Peyer's patch (tissue), 4 donors: Measurements from ENCODE around the gene GPR162. TPM values are rescaled to one million over a fixed set of nuclear protein-coding genes. Genes with fewer than 3 reads are reported as not detected.

Experiments used
- DNase-seq, 3 donors: peaks; one replicate each; pipeline ENCODE4 v3.0.0-alpha.2; 2017 to 2019
- H3K27ac ChIP-seq, 4 donors: fragments of 200-600 bp; sonication (generic); one replicate each; pipeline ENCODE4 v1.5.1; 2016 to 2019
- H3K27me3 ChIP-seq, 2 donors: fragments of 200-600 bp; sonication (generic); one replicate each; pipeline ENCODE4 v1.5.1; 2019
- H3K36me3 ChIP-seq, 3 donors: fragments of 200-600 bp; sonication (generic); one replicate each; pipeline ENCODE4 v1.5.1; 2016 to 2019
- H3K4me1 ChIP-seq, 4 donors: fragments of 200-600 bp; sonication (generic); one replicate each; pipeline ENCODE4 v1.5.1; 2016 to 2019
- H3K4me3 ChIP-seq, 4 donors: fragments of 200-600 bp; sonication (generic); 1 replicate in 3 of 4; 2 replicates in 1 of 4; pipeline ENCODE4 v1.5.1; 2016 to 2019; ENCODE audit warnings: mild to moderate bottlenecking in 1 of 4
- H3K9me3 ChIP-seq, 4 donors: fragments of 200-600 bp; sonication (generic); one replicate each; pipeline ENCODE4 v1.5.1; 2016 to 2019; ENCODE audit warnings: mild to moderate bottlenecking in 1 of 4
- POLR2A ChIP-seq, 2 donors: fragments of 450-650 bp; IDR thresholded peaks; one replicate each; pipeline ENCODE4 v1.5.1; 2017; ENCODE audit warnings: antibody characterized with exemption in 2 of 2, mild to moderate bottlenecking in 2 of 2, moderate library complexity in 2 of 2
- total RNA-seq, 4 donors: library from RNA; depleted of rRNA; stranded (reverse); fragments of >200 nt; gene quantifications; one replicate each; pipeline ENCODE4 v1.1.0, GENCODE V29; 2016
- TF ChIP-seq, protein P1 (sequence below), 6 experiments: fragments of 450-650 bp in 4 of 6; fragments of 200-600 bp in 2 of 6; sonication (generic) in 1 of 6; IDR thresholded peaks; one replicate each; pipeline ENCODE4 v1.5.1; 2017 to 2019; ENCODE audit warnings: antibody characterized with exemption in 6 of 6, mild to moderate bottlenecking in 3 of 6, moderate library complexity in 1 of 6

GPR162 gene
- total RNA-seq, 4 donors from 2014 or later, result 2.5 to 11.6 (median 4.1) TPM; not detected in 1

DNA sequence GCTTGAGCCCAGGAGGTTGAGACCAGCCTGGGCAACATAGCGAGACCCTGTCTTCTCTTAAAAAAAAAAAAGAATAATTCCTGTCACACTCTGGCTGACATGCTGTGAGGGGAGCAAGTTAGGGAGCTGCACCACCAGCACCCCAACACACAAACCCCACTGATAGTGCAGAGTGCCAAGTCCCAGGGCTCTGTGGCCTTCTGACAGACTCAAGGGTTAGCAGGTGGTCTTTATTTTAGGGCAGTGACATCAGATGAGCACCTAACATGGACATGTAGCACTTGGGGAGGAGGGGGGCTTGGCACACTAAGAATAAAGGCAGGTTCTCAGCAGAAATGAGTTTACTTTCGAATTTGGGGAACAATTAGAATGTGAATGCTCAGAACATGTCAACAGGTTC, 37.2 kb downstream of the GPR162 start:
- TF ChIP-seq POLR2A (IDR thresholded peaks at IDR 0.05), result no peak
- TF ChIP-seq, protein P1, sequence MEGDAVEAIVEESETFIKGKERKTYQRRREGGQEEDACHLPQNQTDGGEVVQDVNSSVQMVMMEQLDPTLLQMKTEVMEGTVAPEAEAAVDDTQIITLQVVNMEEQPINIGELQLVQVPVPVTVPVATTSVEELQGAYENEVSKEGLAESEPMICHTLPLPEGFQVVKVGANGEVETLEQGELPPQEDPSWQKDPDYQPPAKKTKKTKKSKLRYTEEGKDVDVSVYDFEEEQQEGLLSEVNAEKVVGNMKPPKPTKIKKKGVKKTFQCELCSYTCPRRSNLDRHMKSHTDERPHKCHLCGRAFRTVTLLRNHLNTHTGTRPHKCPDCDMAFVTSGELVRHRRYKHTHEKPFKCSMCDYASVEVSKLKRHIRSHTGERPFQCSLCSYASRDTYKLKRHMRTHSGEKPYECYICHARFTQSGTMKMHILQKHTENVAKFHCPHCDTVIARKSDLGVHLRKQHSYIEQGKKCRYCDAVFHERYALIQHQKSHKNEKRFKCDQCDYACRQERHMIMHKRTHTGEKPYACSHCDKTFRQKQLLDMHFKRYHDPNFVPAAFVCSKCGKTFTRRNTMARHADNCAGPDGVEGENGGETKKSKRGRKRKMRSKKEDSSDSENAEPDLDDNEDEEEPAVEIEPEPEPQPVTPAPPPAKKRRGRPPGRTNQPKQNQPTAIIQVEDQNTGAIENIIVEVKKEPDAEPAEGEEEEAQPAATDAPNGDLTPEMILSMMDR (IDR thresholded peaks at IDR 0.05), result no peak
- Histone ChIP-seq H3K36me3 (peaks cover 0 to 83% (median 0%) of the 10 kb centered on the region in 3 donors), H3K4me3 (no peak overlapping the region), H3K27ac (no peak overlapping the region), H3K4me1 (no peaks in the 10 kb centered on the region), H3K27me3 (no peaks in the 10 kb centered on the region), H3K9me3 (no peaks in the 10 kb centered on the region)
- no peak for DNase-seq

DNA sequence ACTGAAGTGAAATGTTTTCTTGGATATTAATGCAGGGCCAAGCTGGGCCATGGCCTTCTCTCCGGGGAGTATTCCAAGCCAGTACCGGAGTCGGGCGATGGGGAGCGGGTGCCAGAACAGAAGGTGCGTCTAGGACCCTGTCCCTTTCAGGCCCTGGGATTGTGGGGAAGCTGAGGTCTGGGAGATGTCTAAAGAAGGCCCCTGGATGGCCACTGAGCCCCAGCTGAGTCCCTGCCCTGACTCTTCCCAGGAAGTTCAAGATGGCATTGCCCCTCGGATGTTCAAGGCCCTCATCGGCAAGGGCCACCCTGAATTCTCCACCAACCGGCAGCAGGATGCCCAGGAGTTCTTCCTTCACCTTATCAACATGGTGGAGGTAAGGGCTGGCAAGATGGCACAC, 38.5 kb downstream of the GPR162 start:
- peaks cover 0 to 95% (median 0%) of the 10 kb centered on the region in 3 donors for H3K36me3 ChIP-seq
- H3K27ac ChIP-seq, result no peak overlapping the region
- TF ChIP-seq, protein P1 (IDR thresholded peaks at IDR 0.05), result no peak
- no peak for TF ChIP-seq POLR2A (IDR thresholded peaks at IDR 0.05)
- DNase-seq, result no peak
- H3K9me3 ChIP-seq, result no peaks in the 10 kb centered on the region
- no peak overlapping the region for H3K4me3 ChIP-seq
- H3K27me3 ChIP-seq, result no peaks in the 10 kb centered on the region
- H3K4me1 ChIP-seq, result no peaks in the 10 kb centered on the region

DNA sequence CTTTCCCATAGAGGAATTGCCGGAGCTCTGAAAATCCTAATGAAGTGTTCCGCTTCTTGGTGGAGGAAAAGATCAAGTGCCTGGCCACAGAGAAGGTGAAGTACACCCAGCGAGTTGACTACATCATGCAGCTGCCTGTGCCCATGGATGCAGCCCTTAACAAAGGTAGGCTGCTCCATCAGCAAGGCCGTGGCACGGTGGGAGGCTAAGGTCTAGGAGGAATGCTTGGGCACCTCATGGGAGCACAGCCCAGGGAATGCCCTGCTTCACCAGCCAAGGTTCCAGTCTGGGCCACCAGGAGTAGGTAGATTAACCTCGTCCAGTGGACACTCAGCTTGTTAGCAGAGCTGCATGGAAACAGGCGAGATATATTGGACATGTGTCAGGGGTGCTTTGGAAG, 39.3 kb downstream of the GPR162 start:
- Histone ChIP-seq H3K27me3 (no peaks in the 10 kb centered on the region), H3K36me3 (peaks cover 0 to 97% (median 0%) of the 10 kb centered on the region in 3 donors), H3K27ac (no peak overlapping the region), H3K9me3 (no peaks in the 10 kb centered on the region), H3K4me1 (no peaks in the 10 kb centered on the region), H3K4me3 (no peak overlapping the region)
- TF ChIP-seq, protein P1 (IDR thresholded peaks at IDR 0.05), result no peak
- TF ChIP-seq POLR2A (IDR thresholded peaks at IDR 0.05), result no peak
- DNase-seq, result no peak

GRCh38 chr12:6861391-6861790, 39.8 kb downstream of the GPR162 start:
- TF ChIP-seq, protein P1 (IDR thresholded peaks at IDR 0.05), result no peak
- TF ChIP-seq POLR2A (IDR thresholded peaks at IDR 0.05), result no peak
- no peak overlapping the region for H3K27ac ChIP-seq
- no peak for DNase-seq
- H3K27me3 ChIP-seq, result no peaks in the 10 kb centered on the region
- no peak overlapping the region for H3K4me3 ChIP-seq
- H3K9me3 ChIP-seq, result no peaks in the 10 kb centered on the region
- no peaks in the 10 kb centered on the region for H3K4me1 ChIP-seq
- peaks cover 0 to 95% (median 0%) of the 10 kb centered on the region in 3 donors for H3K36me3 ChIP-seq

GRCh38 chr12:6863033-6863432, 41.4 kb downstream of the GPR162 start:
- H3K4me3 ChIP-seq, result no peak overlapping the region
- TF ChIP-seq POLR2A (IDR thresholded peaks at IDR 0.05), result no peak
- TF ChIP-seq, protein P1 (IDR thresholded peaks at IDR 0.05), result no peak
- no peak overlapping the region for H3K27ac ChIP-seq
- H3K36me3 ChIP-seq, result peaks cover 0 to 78% (median 0%) of the 10 kb centered on the region in 3 donors
- no peak for DNase-seq
- H3K27me3 ChIP-seq, result no peaks in the 10 kb centered on the region
- peaks cover 0 to 6% (median 0%) of the 10 kb centered on the region in 4 donors for H3K4me1 ChIP-seq
- H3K9me3 ChIP-seq, result no peaks in the 10 kb centered on the region
